ENCODE measurements around the gene VTA1.

DNA sequence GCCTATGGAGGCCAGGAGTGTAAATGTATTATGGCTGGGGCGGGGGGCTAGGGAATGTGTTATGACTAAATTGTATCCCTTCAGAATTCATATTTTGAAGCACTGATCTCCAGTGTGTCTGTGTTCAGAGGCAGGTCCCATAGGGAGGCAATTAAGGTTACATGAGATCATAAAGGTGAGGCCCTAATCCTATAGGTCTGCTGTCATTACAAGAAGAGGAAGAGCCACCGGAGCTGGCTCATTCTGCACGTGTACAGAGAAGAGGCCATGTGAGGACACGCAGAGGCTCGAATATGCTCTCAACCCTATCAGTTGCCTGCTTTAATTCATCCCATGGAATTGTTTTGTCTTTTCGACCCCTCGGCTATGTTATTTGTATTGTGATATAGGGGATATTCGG lies 76.9 kb downstream of the VTA1 start:
- TF ChIP-seq POLR2A (IDR thresholded peaks at IDR 0.05; ENCODE audit: low read depth, low read length) (no peak), RAD21 (IDR thresholded peaks at IDR 0.05; ENCODE audit: low read length) (no peak), CEBPB (IDR thresholded peaks at IDR 0.05; ENCODE audit: low read depth, low read length) (no peak)
- TF ChIP-seq, protein P1, sequence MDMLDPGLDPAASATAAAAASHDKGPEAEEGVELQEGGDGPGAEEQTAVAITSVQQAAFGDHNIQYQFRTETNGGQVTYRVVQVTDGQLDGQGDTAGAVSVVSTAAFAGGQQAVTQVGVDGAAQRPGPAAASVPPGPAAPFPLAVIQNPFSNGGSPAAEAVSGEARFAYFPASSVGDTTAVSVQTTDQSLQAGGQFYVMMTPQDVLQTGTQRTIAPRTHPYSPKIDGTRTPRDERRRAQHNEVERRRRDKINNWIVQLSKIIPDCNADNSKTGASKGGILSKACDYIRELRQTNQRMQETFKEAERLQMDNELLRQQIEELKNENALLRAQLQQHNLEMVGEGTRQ (IDR thresholded peaks at IDR 0.05; ENCODE audit: low read depth, low read length): no peak
- TF ChIP-seq, protein P2, sequence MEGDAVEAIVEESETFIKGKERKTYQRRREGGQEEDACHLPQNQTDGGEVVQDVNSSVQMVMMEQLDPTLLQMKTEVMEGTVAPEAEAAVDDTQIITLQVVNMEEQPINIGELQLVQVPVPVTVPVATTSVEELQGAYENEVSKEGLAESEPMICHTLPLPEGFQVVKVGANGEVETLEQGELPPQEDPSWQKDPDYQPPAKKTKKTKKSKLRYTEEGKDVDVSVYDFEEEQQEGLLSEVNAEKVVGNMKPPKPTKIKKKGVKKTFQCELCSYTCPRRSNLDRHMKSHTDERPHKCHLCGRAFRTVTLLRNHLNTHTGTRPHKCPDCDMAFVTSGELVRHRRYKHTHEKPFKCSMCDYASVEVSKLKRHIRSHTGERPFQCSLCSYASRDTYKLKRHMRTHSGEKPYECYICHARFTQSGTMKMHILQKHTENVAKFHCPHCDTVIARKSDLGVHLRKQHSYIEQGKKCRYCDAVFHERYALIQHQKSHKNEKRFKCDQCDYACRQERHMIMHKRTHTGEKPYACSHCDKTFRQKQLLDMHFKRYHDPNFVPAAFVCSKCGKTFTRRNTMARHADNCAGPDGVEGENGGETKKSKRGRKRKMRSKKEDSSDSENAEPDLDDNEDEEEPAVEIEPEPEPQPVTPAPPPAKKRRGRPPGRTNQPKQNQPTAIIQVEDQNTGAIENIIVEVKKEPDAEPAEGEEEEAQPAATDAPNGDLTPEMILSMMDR (conservative IDR thresholded peaks at IDR 0.05; ENCODE audit: low read depth, low read length): no peak

Data from IMR-90 (cell line).